Stimulated activated effector memory CD8-positive, alpha-beta T cell treated with anti-CD3 and anti-CD28 coated beads, Interleukin-12 subunit alpha, Interleukin-12 subunit beta, amount 100 ng/mL, for 72 hours (primary cell): ENCODE measurements around the gene KCNQ1OT1.

Experiments
- ATAC-seq: fragments of 150-1000 bp; cut with Tn5 transposase; 2 replicates; pipeline ENCODE4 v1.10.0; 2021
- DNase-seq, 2 donors: peaks; one replicate each; pipeline ENCODE4 v3.0.0; 2021 to 2022; ENCODE audit warnings: low spot score in 2 of 2
- H3K27ac Mint-ChIP-seq: one replicate; pipeline ENCODE4 v1.8.0; 2022; ENCODE audit warnings: mild to moderate bottlenecking, mixed read lengths
- H3K36me3 Mint-ChIP-seq: one replicate; pipeline ENCODE4 v1.8.0; 2022; ENCODE audit warnings: mild to moderate bottlenecking, mixed read lengths
- H3K4me1 Mint-ChIP-seq: one replicate; pipeline ENCODE4 v1.8.0; 2022; ENCODE audit warnings: mixed read lengths
- H3K4me3 Mint-ChIP-seq: one replicate; pipeline ENCODE4 v1.8.0; 2022; ENCODE audit warnings: mild to moderate bottlenecking, mixed read lengths
- H3K9me3 Mint-ChIP-seq: one replicate; pipeline ENCODE4 v1.8.0; 2022; ENCODE audit warnings: mixed read lengths

KCNQ1OT1 gene

GRCh38 chr11:2674658-2675131, 25.1 kb downstream of the KCNQ1OT1 start:
- Mint-ChIP-seq H3K4me3 (no peak overlapping the region), H3K27ac (no peak overlapping the region), H3K4me1 (no peaks in the 10 kb centered on the region), H3K9me3 (no peaks in the 10 kb centered on the region), H3K36me3 (no peaks in the 10 kb centered on the region)
- ATAC-seq (no peak), DNase-seq (no peak)

GRCh38 chr11:2673871-2674471, 25.8 kb downstream of the KCNQ1OT1 start:
- Mint-ChIP-seq H3K9me3 (no peaks in the 10 kb centered on the region), H3K4me3 (no peak overlapping the region), H3K27ac (no peak overlapping the region), H3K4me1 (no peaks in the 10 kb centered on the region), H3K36me3 (no peaks in the 10 kb centered on the region)
- ATAC-seq (no peak), DNase-seq (no peak)

- H3K4me1 Mint-ChIP-seq = no peaks in the 10 kb centered on the region
- no peak overlapping the region for H3K27ac Mint-ChIP-seq
- no peak overlapping the region for H3K4me3 Mint-ChIP-seq
- no peaks in the 10 kb centered on the region for H3K9me3 Mint-ChIP-seq
- DNase-seq = no peak
- no peaks in the 10 kb centered on the region for H3K36me3 Mint-ChIP-seq
- ATAC-seq = no peak
Observed at GRCh38 chr11:2673250-2673610, 26.6 kb downstream of the KCNQ1OT1 start.

- DNase-seq = no peak
- H3K27ac Mint-ChIP-seq = no peak overlapping the region
- no peak overlapping the region for H3K4me3 Mint-ChIP-seq
- H3K36me3 Mint-ChIP-seq = no peaks in the 10 kb centered on the region
- no peaks in the 10 kb centered on the region for H3K9me3 Mint-ChIP-seq
- ATAC-seq = no peak
- no peaks in the 10 kb centered on the region for H3K4me1 Mint-ChIP-seq
Observed at GRCh38 chr11:2672553-2673249, 27.1 kb downstream of the KCNQ1OT1 start.

- Mint-ChIP-seq H3K9me3 (no peaks in the 10 kb centered on the region), H3K27ac (no peak overlapping the region), H3K4me1 (no peaks in the 10 kb centered on the region), H3K4me3 (no peak overlapping the region), H3K36me3 (no peaks in the 10 kb centered on the region)
- ATAC-seq (no peak), DNase-seq (no peak)
Observed at GRCh38 chr11:2671748-2672147, 28.0 kb downstream of the KCNQ1OT1 start.

- Mint-ChIP-seq H3K36me3 (no peaks in the 10 kb centered on the region), H3K27ac (peak overlapping the region; percentile 13), H3K4me1 (no peaks in the 10 kb centered on the region), H3K9me3 (no peaks in the 10 kb centered on the region), H3K4me3 (no peak overlapping the region)
- ATAC-seq = no peak
- no peak for DNase-seq
Observed at GRCh38 chr11:2670541-2671100, 29.2 kb downstream of the KCNQ1OT1 start.

- no peak for DNase-seq
- Mint-ChIP-seq H3K4me3 (no peak overlapping the region), H3K36me3 (peaks cover 4% of the 10 kb centered on the region), H3K27ac (no peak overlapping the region), H3K4me1 (no peaks in the 10 kb centered on the region), H3K9me3 (no peaks in the 10 kb centered on the region)
- ATAC-seq = no peak
Observed at GRCh38 chr11:2669634-2670469, 29.9 kb downstream of the KCNQ1OT1 start.

GRCh38 chr11:2668876-2669275, 30.9 kb downstream of the KCNQ1OT1 start:
- no peak for ATAC-seq
- no peaks in the 10 kb centered on the region for H3K9me3 Mint-ChIP-seq
- DNase-seq = no peak
- H3K36me3 Mint-ChIP-seq = peaks cover 7% of the 10 kb centered on the region
- H3K4me3 Mint-ChIP-seq = no peak overlapping the region
- no peaks in the 10 kb centered on the region for H3K4me1 Mint-ChIP-seq
- H3K27ac Mint-ChIP-seq = no peak overlapping the region

- no peaks in the 10 kb centered on the region for H3K4me1 Mint-ChIP-seq
- peaks cover 7% of the 10 kb centered on the region for H3K36me3 Mint-ChIP-seq
- H3K9me3 Mint-ChIP-seq = no peaks in the 10 kb centered on the region
- no peak overlapping the region for H3K4me3 Mint-ChIP-seq
- ATAC-seq (no peak), DNase-seq (peak in 1 of 2 donors; percentile 38)
- H3K27ac Mint-ChIP-seq = no peak overlapping the region
Observed at GRCh38 chr11:2667940-2668339, 31.9 kb downstream of the KCNQ1OT1 start.

GRCh38 chr11:2666828-2667570, 32.8 kb downstream of the KCNQ1OT1 start:
- peaks cover 7% of the 10 kb centered on the region for H3K36me3 Mint-ChIP-seq
- DNase-seq = peak in 1 of 2 donors; percentile 33
- H3K9me3 Mint-ChIP-seq = no peaks in the 10 kb centered on the region
- H3K4me1 Mint-ChIP-seq = no peaks in the 10 kb centered on the region
- H3K27ac Mint-ChIP-seq = no peak overlapping the region
- ATAC-seq = no peak
- no peak overlapping the region for H3K4me3 Mint-ChIP-seq

GRCh38 chr11:2666401-2666741, 33.4 kb downstream of the KCNQ1OT1 start:
- Mint-ChIP-seq H3K36me3 (peaks cover 7% of the 10 kb centered on the region), H3K4me1 (no peaks in the 10 kb centered on the region), H3K9me3 (no peaks in the 10 kb centered on the region), H3K4me3 (no peak overlapping the region), H3K27ac (no peak overlapping the region)
- ATAC-seq (no peak), DNase-seq (no peak)

GRCh38 chr11:2665526-2666400, 34.0 kb downstream of the KCNQ1OT1 start:
- ATAC-seq (no peak), DNase-seq (peak in 1 of 2 donors; percentile 32)
- peaks cover 4% of the 10 kb centered on the region for H3K9me3 Mint-ChIP-seq
- no peak overlapping the region for H3K27ac Mint-ChIP-seq
- H3K36me3 Mint-ChIP-seq = peaks cover 7% of the 10 kb centered on the region
- no peaks in the 10 kb centered on the region for H3K4me1 Mint-ChIP-seq
- no peak overlapping the region for H3K4me3 Mint-ChIP-seq

GRCh38 chr11:2664791-2665525, 34.8 kb downstream of the KCNQ1OT1 start:
- H3K4me1 Mint-ChIP-seq = no peaks in the 10 kb centered on the region
- ATAC-seq (no peak), DNase-seq (peak in 1 of 2 donors; percentile 0)
- no peak overlapping the region for H3K4me3 Mint-ChIP-seq
- H3K36me3 Mint-ChIP-seq = peaks cover 7% of the 10 kb centered on the region
- H3K9me3 Mint-ChIP-seq = peaks cover 4% of the 10 kb centered on the region
- no peak overlapping the region for H3K27ac Mint-ChIP-seq

- H3K4me1 Mint-ChIP-seq = no peaks in the 10 kb centered on the region
- H3K27ac Mint-ChIP-seq = no peak overlapping the region
- peak in 1 of 2 donors; percentile 0 for DNase-seq
Observed at GRCh38 chr11:2664376-2664775, 35.4 kb downstream of the KCNQ1OT1 start.

More at GRCh38 chr11:2664376-2664775, 35.4 kb downstream of the KCNQ1OT1 start:
- H3K4me3 Mint-ChIP-seq = no peak overlapping the region
- no peak for ATAC-seq
- H3K9me3 Mint-ChIP-seq = peaks cover 4% of the 10 kb centered on the region
- H3K36me3 Mint-ChIP-seq = peaks cover 7% of the 10 kb centered on the region
